Left renal pelvis (tissue), 4 donors: ENCODE data around the gene IGBP1. TPM values are rescaled to one million over a fixed set of nuclear protein-coding genes. Genes with fewer than 3 reads are reported as not detected.
A peak's percentile ranks its signal among the peaks of the same experiment; 100 is the strongest.
"Not testable (repeated sequence)": the region's sequence is repeated elsewhere in the genome, so short reads cannot be mapped to it uniquely, and the experiment has no call there.

Source experiments
- DNase-seq, 4 donors: peaks; one replicate each; pipeline ENCODE4 v3.0.0-alpha.2; 2013; ENCODE audit warnings: low read depth in 4 of 4, low spot score in 3 of 4
- polyA plus RNA-seq, 4 donors: library from polyadenylated mRNA; unstranded; fragments of 120-200 nt; gene quantifications; one replicate each; pipeline ENCODE4 v1.2.1, GENCODE V29; 2013; ENCODE audit not compliant: insufficient read length in 4 of 4

The IGBP1 gene
- polyA plus RNA-seq, 4 donors = 86.7 to 109 (median 98.2) TPM

- DNase-seq = no peak
Observed at GRCh38 chrX:70166601-70167590, 33.6 kb downstream of the IGBP1 start.

GRCh38 chrX:70168238-70169188 is 35.3 kb downstream of the IGBP1 start:
- peak in 2 of 4 donors; percentile 1 to 8 for DNase-seq

DNA sequence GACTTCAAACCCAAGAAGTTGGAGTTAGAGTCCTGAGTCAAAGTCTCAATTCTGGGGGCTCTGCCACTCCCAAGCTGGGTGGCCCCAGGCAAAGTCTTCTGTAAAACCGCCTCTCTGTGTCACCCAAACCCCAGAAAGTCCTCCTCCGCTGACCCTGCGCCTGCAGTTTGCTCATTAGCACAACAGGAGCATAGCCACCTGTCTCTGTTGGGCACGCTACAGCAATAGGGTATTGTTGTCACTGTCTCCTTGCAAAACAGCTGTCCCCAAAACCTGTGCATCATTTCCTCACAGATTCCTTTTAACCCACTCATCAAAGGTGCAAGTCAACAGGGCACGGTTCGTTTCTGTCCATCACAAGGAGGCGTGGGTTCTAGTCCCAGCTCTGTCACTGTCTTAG is 36.0 kb downstream of the IGBP1 start:
- no peak for DNase-seq

- no peak for DNase-seq
Observed at GRCh38 chrX:70171624-70172023, 38.4 kb downstream of the IGBP1 start.

DNA sequence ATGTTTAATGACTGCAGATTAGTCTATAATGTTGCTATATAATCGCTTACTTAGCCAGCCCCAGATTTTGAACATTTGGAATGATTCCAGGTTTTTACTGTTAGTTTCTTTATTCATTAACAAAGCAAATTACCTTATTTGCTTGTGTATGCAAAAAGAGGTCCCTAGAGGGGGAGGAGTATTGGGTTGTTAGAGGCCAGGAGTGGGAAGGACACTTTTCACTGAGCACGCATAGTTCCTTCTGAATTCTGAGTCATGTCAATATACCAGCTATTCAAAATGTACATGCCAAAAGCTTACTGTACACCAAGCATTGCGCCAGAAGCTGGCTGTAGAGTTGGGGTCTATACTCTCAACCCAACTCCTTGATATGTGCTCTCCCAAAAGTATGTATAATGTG is 39.0 kb downstream of the IGBP1 start:
- DNase-seq = no peak

- no peak for DNase-seq
Observed at GRCh38 chrX:70172964-70173363, 39.7 kb downstream of the IGBP1 start.

- DNase-seq = no peak
Observed at GRCh38 chrX:70174754-70175153, 41.5 kb downstream of the IGBP1 start.

DNA sequence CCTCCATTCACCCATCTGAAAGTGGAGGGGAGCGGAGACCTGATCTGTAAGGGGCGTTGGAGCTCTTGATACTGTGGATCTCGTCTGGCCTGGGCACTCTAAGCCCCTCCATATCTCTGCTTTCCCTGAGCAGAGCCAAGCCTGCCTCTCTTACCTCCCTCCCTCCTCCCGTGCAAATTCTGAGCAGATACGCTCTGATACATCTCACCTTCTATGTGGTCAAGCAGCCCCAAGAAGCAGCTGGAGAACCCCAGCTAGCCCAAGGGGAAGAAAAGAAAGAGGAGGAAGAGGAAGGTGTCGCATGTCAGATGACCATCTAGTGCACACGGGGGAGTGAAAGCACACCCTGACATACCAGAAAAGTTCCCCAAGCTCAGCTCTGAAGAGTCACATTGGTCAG is 42.1 kb downstream of the IGBP1 start:
- DNase-seq = no peak

GRCh38 chrX:70176938-70177533 is 43.8 kb downstream of the IGBP1 start, which contains the start of gene DGAT2L6:
Gene DGAT2L6, plus strand, starts transcription at chrX:70177483. Its CDS starts 100 bp downstream, at chrX:70177583.
- no peak for DNase-seq

DNA sequence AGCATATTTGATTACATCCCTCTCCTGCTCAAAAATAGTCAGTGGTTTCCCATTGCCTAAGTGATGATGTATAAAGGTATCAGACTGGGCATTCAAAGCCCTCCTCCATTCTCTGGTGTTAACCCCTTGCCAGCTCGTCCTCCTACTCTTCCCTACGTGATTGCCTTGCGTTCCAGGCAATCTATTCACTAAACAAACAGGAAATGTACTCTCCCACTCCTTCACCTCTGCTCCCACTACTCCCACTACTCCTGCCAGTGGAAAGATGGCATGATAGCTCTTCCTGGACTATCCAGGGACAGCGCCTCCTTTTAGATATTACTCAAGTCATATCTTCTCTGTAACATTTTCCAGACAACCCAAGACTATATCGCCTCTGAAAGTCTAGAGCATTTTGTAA is 49.8 kb downstream of the IGBP1 start:
- no peak for DNase-seq

DNA sequence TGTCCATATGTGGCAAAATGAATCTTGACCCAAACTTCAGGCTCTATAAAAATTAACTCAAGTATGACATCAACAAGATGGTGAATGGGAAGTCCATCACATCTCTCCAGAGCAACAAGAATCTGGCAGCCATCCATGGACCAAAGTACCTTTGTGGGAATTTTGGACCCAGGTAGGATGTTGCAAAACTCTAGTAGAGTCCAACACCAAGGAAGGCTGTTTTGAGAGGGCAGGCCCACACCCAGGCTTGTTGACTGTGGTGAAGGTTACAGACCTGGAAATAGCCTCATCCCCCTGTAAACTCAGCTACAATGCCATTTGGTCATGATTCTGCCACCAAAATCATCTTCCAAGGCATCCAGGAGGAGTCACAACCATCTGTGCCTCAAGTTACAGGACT is 57.0 kb downstream of the IGBP1 start:
- no peak for DNase-seq

DNA sequence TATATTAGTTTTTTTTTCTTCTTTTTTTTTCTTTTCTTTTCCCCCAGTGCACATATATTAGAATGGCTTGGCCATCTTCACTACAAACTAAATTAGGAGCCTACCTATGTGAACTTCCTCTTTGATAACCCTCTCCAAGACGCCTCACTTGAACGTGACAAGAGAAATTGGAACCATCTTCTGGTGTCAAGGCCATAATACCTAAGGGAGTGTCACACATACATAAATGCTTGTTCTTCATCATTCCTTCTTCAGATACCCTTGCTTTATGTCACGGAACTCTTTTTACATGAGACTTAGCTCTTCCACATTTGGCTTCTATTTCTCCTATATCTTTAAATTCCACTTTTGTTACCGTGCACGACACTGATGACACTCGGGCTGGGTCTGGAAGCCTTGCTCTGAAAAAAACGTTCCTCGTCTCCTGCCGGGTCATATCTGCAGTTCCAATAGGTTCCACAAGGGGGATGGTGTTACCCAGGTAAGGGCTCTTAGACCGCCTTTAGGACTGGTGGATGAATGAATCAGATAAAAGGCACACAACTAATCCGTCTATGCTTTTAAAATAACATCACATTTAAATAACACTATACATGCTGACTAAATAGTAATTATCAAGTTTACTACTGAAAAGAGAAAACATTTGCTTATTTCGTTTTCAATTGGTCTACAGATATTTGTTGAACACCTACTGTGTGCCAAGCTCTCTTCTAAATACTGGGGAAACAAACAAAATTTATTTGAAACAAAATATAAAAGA is 63.9 kb downstream of the IGBP1 start:
- DNase-seq = no peak

DNA sequence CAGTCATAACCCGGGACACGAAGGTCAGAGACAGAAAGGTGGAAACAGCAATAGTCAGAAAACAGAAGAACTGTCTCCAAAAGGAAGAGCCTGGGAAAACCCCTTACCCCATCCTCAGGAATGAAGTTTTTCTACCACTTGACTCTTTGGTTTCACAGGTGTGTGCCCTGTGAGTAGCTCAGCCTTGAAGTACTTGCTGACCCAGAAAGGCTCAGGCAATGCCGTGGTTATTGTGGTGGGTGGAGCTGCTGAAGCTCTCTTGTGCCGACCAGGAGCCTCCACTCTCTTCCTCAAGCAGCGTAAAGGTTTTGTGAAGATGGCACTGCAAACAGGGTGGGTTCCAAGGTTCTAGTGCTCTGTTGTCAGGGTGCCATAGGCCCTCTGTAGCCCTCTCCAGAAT is 68.5 kb downstream of the IGBP1 start:
- no peak for DNase-seq

DNA sequence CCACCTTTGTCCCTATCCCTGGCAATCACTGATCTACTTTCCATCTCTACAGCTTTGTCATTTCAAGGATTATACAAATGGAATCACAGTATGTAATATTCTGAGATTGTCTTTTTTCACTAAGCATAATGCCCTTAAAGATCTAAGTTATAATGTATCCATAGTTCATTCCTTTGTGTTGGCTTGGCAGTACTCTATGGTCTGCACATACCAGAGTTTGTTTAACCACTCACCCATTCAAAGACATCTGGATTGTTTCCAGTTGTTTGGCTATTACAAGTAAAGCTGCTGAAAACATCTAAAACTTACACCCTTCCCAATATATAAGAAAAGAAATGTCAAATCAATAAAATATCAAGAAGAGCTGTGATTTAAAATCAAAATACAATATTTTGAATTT is 75.2 kb downstream of the IGBP1 start:
- DNase-seq = no peak

DNA sequence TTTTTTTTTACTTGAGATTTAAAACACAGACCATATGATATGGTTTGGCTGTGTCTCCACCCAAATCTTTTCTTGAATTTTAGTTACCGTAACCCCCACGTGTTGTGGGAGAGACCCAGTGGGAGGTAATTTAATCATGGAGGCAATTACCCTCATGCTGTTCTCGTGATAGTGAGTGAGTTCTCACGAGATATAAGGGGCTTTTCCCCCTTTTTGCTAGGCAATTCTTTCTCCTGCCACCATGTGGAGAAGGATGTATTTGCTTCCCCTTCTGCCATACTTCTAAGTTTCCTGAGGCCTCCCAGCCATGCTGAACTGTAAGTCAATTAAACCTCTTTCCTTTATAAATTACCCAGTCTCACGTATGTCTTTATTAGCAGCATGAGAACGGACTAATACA is 76.3 kb downstream of the IGBP1 start:
- DNase-seq = not testable (repeated sequence)

Other genes starting within 250 kb of the IGBP1 start
- not detected for gene AWAT2, start 83.5 kb upstream of the IGBP1 start, polyA plus RNA-seq
- gene OTUD6A, start 71.0 kb upstream of the IGBP1 start, polyA plus RNA-seq = under 1 TPM in 1 of 4 donors, not detected in 3; 0.09 TPM
- not detected for gene DGAT2L6, start 44.0 kb downstream of the IGBP1 start, polyA plus RNA-seq
- gene AWAT1, start 101.2 kb downstream of the IGBP1 start, polyA plus RNA-seq = not detected
- under 1 TPM; 0.14 to 0.27 (median 0.21) TPM for gene P2RY4, start 126.8 kb downstream of the IGBP1 start, polyA plus RNA-seq
- gene ARR3, start 134.9 kb downstream of the IGBP1 start, polyA plus RNA-seq = 1 to 10 TPM in 1 of 4 donors, under 1 TPM in 3; 0.23 to 1.2 (median 0.51) TPM
- gene RAB41, start 148.7 kb downstream of the IGBP1 start, polyA plus RNA-seq = 1 to 10 TPM in 1 of 4 donors, under 1 TPM in 3; 0.66 to 1.1 (median 0.86) TPM
- gene PDZD11, start 156.5 kb downstream of the IGBP1 start, polyA plus RNA-seq = 10 to 100 TPM; 48.4 to 57.9 (median 55.1) TPM
- gene KIF4A, start 156.7 kb downstream of the IGBP1 start, polyA plus RNA-seq = 10 to 100 TPM; 14.1 to 18.7 (median 16.8) TPM